HepG2 (cell line): Measurements from ENCODE around the gene ZFAND2B. TPM values are rescaled to one million over a fixed set of nuclear protein-coding genes. Genes with fewer than 3 reads are reported as not detected.

Source experiments
- ELF4 ChIP-seq: sonication (generic); formaldehyde crosslinking; IDR thresholded peaks from 2 replicates; pipeline ENCODE4 v1.5.0; 2020; ENCODE audit warnings: missing genetic modification reagents, mild to moderate bottlenecking, moderate library complexity, borderline replicate concordance
- NFIB ChIP-seq: sonication (generic); formaldehyde crosslinking; IDR thresholded peaks from 2 replicates; pipeline ENCODE4 v1.9.0; 2021; ENCODE audit warnings: missing genetic modification reagents, mild to moderate bottlenecking, borderline replicate concordance
- PHF21A ChIP-seq: sonication (generic); formaldehyde crosslinking; IDR thresholded peaks from 2 replicates; pipeline ENCODE4 v1.5.0; 2020; ENCODE audit warnings: mild to moderate bottlenecking, missing genetic modification reagents
- SP140L ChIP-seq: sonication (generic); formaldehyde crosslinking; IDR thresholded peaks from 2 replicates; pipeline ENCODE4 v1.4.0; 2020; ENCODE audit warnings: missing genetic modification reagents, borderline replicate concordance
- SP4 ChIP-seq: sonication (generic); formaldehyde crosslinking; IDR thresholded peaks from 2 replicates; pipeline ENCODE4 v1.8.1; 2023; ENCODE audit warnings: mild to moderate bottlenecking, missing genetic modification reagents
- ZIK1 ChIP-seq: sonication (generic); formaldehyde crosslinking; IDR thresholded peaks from 2 replicates; pipeline ENCODE4 v1.5.0; 2020; ENCODE audit warnings: mild to moderate bottlenecking, low read depth, missing genetic modification reagents, borderline replicate concordance
- ZNF136 ChIP-seq: sonication (generic); formaldehyde crosslinking; IDR thresholded peaks from 2 replicates; pipeline ENCODE4 v1.8.1; 2022; ENCODE audit warnings: low read depth, mild to moderate bottlenecking, moderate library complexity, missing genetic modification reagents
- ZNF205 ChIP-seq: IDR thresholded peaks from 2 replicates; pipeline ENCODE4 v1.6.1; 2018; ENCODE audit warnings: missing biosample characterization, missing genetic modification reagents
- ZNF24 ChIP-seq: fragments of 450-650 bp; IDR thresholded peaks from 2 replicates; pipeline ENCODE4 v1.6.1; 2017; ENCODE audit warnings: antibody characterized with exemption, mild to moderate bottlenecking
- ZNF264 ChIP-seq: sonication (generic); formaldehyde crosslinking; IDR thresholded peaks from 2 replicates; pipeline ENCODE4 v1.4.0; 2020; ENCODE audit warnings: missing genetic modification reagents
- ZNF383 ChIP-seq: sonication (generic); formaldehyde crosslinking; IDR thresholded peaks from 2 replicates; pipeline ENCODE4 v1.4.0; 2020; ENCODE audit warnings: missing genetic modification reagents, mild to moderate bottlenecking, borderline replicate concordance
- ZNF709 ChIP-seq: sonication (generic); formaldehyde crosslinking; IDR thresholded peaks from 2 replicates; pipeline ENCODE4 v1.5.0; 2020; ENCODE audit warnings: mild to moderate bottlenecking, missing genetic modification reagents
- ZNF782 ChIP-seq: sonication (generic); formaldehyde crosslinking; IDR thresholded peaks from 2 replicates; pipeline ENCODE4 v1.4.0; 2020; ENCODE audit warnings: missing genetic modification reagents, mild to moderate bottlenecking, borderline replicate concordance
- ZSCAN21 ChIP-seq: sonication (generic); formaldehyde crosslinking; IDR thresholded peaks from 2 replicates; pipeline ENCODE4 v1.8.0; 2022; ENCODE audit warnings: mild to moderate bottlenecking, missing genetic modification reagents, moderate library complexity, borderline replicate concordance
- polyA plus RNA-seq, 8 experiments: library from polyadenylated mRNA; depleted of rRNA in 3 of 8; stranded (reverse) in 7 of 8; unstranded in 1 of 8; fragments of >200 nt; fragmentation: Illumina TruSeq in 4 of 8; extraction: Trizol in 4 of 8; gene quantifications; 2 replicates each; pipeline versions ENCODE4 v1.2.1 to v1.2.3, GENCODE V29; 2011 to 2016; ENCODE audit warnings: low read depth in 4 of 8, missing spikeins in 1 of 8, mixed read lengths in 1 of 8; ENCODE audit not compliant: insufficient read depth in 1 of 8
- total RNA-seq, 5 experiments: library from RNA; depleted of rRNA; stranded (reverse); fragments of >200 nt; fragmentation: Illumina TruSeq; extraction: Trizol; gene quantifications; 2 replicates each; pipeline ENCODE4 v1.2.3, GENCODE V29; 2016; ENCODE audit warnings: low read depth in 1 of 5
- TF ChIP-seq, protein P1 (sequence below): sonication (generic); formaldehyde crosslinking; IDR thresholded peaks from 2 replicates; pipeline ENCODE4 v1.8.0; 2022; ENCODE audit warnings: mild to moderate bottlenecking, missing genetic modification reagents; ENCODE audit not compliant: insufficient replicate concordance
- TF ChIP-seq, protein P2 (sequence below): sonication (generic); formaldehyde crosslinking; IDR thresholded peaks from 2 replicates; pipeline ENCODE4 v1.5.0; 2020; ENCODE audit warnings: missing genetic modification reagents
- TF ChIP-seq, protein P3 (sequence below): sonication (generic); formaldehyde crosslinking; IDR thresholded peaks from 2 replicates; pipeline ENCODE4 v1.8.1; 2023; ENCODE audit warnings: mild to moderate bottlenecking, missing genetic modification reagents
- TF ChIP-seq, protein P4 (sequence below): sonication (generic); formaldehyde crosslinking; IDR thresholded peaks from 2 replicates; pipeline ENCODE4 v1.4.0; 2020; ENCODE audit warnings: missing genetic modification reagents, low read depth, mild to moderate bottlenecking, borderline replicate concordance
- TF ChIP-seq, protein P5 (sequence below): sonication (generic); formaldehyde crosslinking; IDR thresholded peaks from 2 replicates; pipeline ENCODE4 v1.8.0; 2022; ENCODE audit warnings: low read depth, missing genetic modification reagents

The ZFAND2B gene
- total and polyA plus RNA-seq, 2 of the 13 experiments (the other 11 are each of a cell fraction or from before 2014, with no cell fraction given) = 53.3 to 115 TPM

DNA sequence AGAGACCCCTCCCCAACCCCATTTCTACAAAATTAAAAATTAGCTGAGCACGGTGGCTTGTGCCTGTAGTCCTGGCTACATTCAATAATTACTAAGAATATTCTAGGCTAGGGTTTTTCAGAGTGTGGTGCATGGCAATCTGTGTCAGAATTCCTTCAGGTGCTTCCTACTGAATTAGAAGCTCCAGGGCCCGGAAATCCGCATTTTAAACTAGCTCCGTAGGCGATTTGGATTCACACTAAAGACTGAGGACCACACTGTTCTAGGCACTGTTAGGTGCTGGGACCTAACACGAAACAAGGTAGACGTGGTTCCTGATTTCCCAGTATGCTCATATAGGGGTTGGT lies 628 bp upstream of the ZFAND2B start (continued):
- TF ChIP-seq, protein P1, sequence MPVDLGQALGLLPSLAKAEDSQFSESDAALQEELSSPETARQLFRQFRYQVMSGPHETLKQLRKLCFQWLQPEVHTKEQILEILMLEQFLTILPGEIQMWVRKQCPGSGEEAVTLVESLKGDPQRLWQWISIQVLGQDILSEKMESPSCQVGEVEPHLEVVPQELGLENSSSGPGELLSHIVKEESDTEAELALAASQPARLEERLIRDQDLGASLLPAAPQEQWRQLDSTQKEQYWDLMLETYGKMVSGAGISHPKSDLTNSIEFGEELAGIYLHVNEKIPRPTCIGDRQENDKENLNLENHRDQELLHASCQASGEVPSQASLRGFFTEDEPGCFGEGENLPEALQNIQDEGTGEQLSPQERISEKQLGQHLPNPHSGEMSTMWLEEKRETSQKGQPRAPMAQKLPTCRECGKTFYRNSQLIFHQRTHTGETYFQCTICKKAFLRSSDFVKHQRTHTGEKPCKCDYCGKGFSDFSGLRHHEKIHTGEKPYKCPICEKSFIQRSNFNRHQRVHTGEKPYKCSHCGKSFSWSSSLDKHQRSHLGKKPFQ (CRISPR knock-in tag) = peak; percentile 16
- TF ChIP-seq ELF4 (CRISPR knock-in tag) = 0 out of 2 replicates have a peak, but pooled peaks have one; percentile 40
- TF ChIP-seq ZNF782 (CRISPR knock-in tag) = peak; percentile 89; the same call in 1 of the 2 replicates
- no peak for TF ChIP-seq ZNF709 (CRISPR knock-in tag)
- TF ChIP-seq ZNF205 = no peak
- no peak for TF ChIP-seq SP140L (CRISPR knock-in tag)
- TF ChIP-seq, protein P2, sequence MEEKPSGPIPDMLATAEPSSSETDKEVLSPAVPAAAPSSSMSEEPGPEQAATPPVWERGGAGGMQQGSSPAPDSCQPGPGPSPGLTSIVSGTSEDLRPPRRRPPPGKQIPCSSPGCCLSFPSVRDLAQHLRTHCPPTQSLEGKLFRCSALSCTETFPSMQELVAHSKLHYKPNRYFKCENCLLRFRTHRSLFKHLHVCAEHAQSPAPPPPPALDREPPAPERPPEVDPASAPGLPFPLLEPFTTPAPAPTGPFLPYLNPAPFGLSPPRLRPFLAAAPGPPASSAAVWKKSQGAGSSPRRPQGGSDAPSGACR = 0 out of 2 replicates have a peak, but pooled peaks have one; percentile 4
- TF ChIP-seq, protein P3, sequence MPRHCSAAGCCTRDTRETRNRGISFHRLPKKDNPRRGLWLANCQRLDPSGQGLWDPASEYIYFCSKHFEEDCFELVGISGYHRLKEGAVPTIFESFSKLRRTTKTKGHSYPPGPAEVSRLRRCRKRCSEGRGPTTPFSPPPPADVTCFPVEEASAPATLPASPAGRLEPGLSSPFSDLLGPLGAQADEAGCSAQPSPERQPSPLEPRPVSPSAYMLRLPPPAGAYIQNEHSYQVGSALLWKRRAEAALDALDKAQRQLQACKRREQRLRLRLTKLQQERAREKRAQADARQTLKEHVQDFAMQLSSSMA (CRISPR knock-in tag) = no peak
- TF ChIP-seq ZSCAN21 (CRISPR knock-in tag) = 0 out of 2 replicates have a peak, but pooled peaks have one; percentile 3
- 0 out of 2 replicates have a peak, but pooled peaks have one; percentile 3 for TF ChIP-seq ZNF136 (CRISPR knock-in tag)
- no peak for TF ChIP-seq ZIK1 (CRISPR knock-in tag)
- TF ChIP-seq SP4 (CRISPR knock-in tag) = no peak
- no peak for TF ChIP-seq ZNF264 (CRISPR knock-in tag)
- TF ChIP-seq, protein P4, sequence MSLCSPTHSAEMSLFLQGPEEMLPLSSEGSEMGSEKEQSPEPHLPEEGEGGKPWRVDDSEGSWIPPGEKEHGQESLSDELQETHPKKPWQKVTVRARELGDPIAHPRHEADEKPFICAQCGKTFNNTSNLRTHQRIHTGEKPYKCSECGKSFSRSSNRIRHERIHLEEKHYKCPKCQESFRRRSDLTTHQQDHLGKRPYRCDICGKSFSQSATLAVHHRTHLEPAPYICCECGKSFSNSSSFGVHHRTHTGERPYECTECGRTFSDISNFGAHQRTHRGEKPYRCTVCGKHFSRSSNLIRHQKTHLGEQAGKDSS (CRISPR knock-in tag) = no peak
- 0 out of 2 replicates have a peak, but pooled peaks have one; percentile 83 for TF ChIP-seq ZNF383 (CRISPR knock-in tag)
- no peak for TF ChIP-seq NFIB (CRISPR knock-in tag)
- peak; percentile 13; the same call in 1 of the 2 replicates for TF ChIP-seq PHF21A
- TF ChIP-seq, protein P5, sequence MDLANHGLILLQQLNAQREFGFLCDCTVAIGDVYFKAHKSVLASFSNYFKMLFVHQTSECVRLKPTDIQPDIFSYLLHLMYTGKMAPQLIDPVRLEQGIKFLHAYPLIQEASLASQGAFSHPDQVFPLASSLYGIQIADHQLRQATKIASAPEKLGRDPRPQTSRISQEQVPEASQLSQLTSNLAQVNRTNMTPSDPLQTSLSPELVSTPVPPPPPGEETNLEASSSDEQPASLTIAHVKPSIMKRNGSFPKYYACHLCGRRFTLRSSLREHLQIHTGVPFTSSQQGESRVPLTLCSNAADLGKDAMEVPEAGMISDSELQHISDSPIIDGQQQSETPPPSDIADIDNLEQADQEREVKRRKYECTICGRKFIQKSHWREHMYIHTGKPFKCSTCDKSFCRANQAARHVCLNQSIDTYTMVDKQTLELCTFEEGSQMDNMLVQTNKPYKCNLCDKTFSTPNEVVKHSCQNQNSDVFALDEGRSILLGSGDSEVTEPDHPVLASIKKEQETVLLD = no peak
- TF ChIP-seq ZNF24 = no peak
- TF ChIP-seq, all 625 proteins: peak for 20
